HG03066 (cell line): ENCODE results near the gene LRRTM3.
A peak's percentile ranks its signal among the peaks of the same experiment; 100 is the strongest.

Source experiments
- ATAC-seq: cut with Tn5 transposase; IDR thresholded peaks from one replicate; pipeline ENCODE4 v1.9.1; 2021; ENCODE audit warnings: low read depth; ENCODE audit not compliant: unreplicated experiment

The LRRTM3 gene

DNA sequence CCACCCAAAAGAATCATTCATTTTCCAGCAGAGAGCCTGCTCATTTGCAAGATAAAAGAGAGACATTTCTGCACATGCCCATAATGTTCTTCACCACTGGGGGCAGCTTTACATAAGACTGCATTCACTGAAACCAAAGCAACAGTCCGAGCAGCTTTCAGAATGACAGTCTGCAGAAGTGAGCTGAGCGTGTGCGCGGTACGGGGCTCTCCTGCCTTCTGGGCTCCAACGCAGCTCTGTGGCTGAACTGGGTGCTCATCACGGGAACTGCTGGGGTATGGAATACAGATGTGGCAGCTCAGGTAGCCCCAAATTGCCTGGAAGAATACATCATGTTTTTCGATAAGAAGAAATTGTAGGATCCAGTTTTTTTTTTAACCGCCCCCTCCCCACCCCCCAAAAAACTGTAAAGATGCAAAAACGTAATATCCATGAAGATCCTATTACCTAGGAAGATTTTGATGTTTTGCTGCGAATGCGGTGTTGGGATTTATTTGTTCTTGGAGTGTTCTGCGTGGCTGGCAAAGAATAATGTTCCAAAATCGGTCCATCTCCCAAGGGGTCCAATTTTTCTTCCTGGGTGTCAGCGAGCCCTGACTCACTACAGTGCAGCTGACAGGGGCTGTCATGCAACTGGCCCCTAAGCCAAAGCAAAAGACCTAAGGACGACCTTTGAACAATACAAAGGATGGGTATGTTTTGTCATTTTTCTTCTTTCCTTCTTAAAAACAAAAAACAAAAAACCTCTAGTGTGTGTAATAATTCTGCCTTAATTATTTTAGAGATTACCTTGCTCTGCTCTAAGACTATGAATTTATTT lies at the start of gene LRRTM3:
Gene LRRTM3 (plus strand): TSS at position 141 of the 820 bp plus-strand sequence.
- peak; percentile 100 for ATAC-seq

GRCh38 chr10:66877361-66877760 lies 48.5 kb upstream of the LRRTM3 start:
- no peak for ATAC-seq

- ATAC-seq, result no peak
These were observed 45.5 kb upstream of the LRRTM3 start for GRCh38 chr10:66880292-66880691.

- no peak for ATAC-seq
These were observed 45.0 kb upstream of the LRRTM3 start for GRCh38 chr10:66880826-66881225.

- ATAC-seq, result no peak
These were observed 44.0 kb upstream of the LRRTM3 start for GRCh38 chr10:66881814-66882213.

DNA sequence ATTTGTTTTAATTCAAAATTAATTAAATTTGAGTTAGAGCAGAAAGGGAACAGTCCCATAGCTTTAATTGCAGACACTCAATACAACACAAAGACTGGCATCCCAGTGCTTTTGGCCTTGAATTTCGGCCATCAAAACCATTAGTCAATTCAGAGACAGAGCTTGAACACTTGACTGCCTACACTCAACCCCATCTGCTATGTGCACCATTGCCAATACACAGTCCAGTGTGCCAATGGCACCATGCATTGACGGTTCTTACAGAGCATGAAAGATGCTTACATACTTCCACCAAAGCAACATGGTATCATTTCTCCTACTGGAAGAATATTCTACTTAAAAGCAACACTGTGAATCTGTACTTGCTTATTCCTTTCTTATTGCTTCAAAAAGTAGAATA lies 43.6 kb upstream of the LRRTM3 start:
- ATAC-seq, result no peak

DNA sequence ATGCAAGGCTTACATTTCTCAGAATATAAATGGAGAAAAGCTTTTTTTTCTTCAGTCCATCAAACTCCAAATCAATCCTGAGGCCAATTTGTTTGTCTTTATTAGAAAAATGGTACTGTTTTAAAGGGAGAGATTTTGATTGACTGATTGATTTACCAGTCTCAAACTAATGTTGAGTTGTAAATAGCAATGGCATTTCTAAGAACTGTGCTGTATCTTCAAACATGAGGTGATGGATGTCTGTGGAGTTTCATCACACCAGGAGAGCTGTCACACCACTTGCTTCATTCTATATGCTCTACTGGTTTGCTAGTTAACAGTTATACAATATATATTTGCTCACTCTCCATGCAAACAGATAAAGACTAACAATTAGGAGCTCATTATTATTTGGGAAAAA lies 39.0 kb upstream of the LRRTM3 start:
- ATAC-seq, result no peak

DNA sequence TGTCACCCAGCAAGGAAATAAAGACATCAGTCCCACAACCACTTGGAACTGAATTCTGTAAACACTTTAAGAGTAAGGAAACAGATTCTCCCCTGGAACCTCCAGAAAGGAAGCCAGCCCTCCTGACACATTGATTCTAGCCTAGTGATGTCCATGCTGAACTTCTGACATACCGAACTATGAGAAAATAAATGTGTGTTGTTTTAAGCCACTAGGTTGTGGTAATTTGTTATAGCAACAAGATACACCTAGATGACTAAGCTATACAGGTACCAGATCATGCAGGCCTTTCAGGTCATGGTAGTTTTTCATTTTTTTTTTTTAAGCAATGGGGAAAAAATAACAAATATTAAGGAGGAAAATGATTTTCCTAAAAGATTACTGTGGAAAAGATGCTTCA lies 37.6 kb upstream of the LRRTM3 start:
- no peak for ATAC-seq

DNA sequence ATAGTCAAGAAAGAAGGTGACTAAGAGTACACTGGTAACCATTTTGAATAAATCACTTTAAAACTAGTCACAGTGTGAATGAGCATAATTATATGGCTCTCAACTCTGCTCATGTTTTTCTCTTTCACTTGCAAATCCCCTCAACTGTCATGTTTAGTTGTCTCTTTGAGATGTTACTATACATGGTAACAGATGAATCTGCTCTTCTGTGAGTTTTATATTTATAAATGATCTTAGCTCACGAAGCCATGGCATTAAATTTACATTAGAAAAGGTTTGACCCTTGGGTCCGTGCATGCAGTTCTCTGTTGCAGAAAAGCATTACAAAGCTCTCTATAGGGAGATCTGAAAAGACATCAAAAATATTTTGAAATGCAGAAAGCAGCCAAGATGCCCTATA lies 33.0 kb upstream of the LRRTM3 start:
- no peak for ATAC-seq

GRCh38 chr10:66910671-66911070 lies 15.2 kb upstream of the LRRTM3 start:
- no peak for ATAC-seq

DNA sequence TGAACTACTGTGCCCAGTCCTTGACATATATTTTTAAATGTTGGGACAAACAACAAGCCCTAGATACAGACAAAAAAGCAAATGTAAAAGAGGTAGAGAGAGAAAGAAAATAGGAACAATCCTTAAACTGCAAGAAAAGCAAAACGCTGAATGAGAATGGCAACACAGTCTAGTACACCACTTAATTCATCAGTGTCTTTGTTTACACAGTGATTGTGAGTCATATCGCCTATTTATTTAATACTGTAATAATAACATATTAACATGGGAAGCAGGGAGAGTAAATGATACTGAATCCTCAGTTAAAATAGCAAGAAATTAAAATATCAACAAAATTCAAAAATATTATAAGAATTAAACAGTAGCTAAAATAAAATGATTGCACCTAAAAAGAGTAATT lies 9.8 kb upstream of the LRRTM3 start:
- no peak for ATAC-seq

DNA sequence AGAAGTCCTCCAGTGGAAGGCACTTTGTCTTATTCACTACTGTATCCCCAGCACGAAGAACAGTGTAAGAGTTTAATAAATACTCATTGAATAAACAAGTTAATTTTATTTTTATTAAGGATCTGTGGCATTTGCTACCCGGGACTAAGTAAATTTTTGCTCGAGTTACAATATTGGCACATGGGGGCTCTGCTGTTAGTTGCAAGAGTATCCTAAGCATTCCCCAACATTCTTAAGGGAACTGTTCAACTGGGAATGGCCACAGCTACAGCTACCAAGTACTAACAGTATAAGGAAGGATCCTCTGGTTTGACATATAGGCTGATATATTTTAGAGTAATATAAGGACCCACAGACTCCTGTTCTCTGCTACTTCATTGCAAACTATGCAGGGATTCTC lies 8.7 kb upstream of the LRRTM3 start:
- no peak for ATAC-seq

- no peak for ATAC-seq
These were observed 6.6 kb upstream of the LRRTM3 start for GRCh38 chr10:66919248-66919647.

DNA sequence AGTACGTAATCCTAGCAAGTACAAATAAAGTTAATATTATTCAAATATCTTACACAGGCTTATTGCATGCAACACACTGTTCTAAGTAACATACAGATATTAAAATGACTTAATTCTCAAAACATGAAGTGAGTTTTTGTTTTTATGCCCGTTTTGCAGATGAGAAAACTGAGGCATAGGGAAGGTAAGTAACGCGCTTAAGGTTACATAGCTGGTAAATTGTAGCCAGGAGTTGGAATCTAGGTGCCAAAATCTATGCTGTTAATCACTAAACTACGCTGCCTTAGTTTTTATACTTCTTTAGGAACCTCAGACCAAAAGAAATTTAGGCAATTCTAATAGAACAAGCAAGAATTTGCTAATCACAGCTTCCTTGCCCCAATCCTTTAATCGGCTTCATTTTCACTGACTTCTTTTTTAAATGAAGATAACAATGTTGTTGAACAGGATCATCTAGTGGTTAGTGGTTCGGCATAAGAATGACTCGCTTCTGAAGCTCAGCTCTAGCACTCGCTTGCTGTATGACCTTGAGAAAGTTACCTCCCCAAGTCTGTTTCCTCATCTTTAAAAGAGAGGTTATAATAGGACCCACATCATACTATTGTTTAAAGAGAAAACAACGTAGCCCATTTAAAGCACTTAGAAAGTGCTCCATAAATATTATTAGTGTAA lies 1.0 kb upstream of the LRRTM3 start:
- ATAC-seq, result no peak

- ATAC-seq, result no peak
These were observed 463 bp upstream of the LRRTM3 start for GRCh38 chr10:66925373-66925772.

- no peak for ATAC-seq
These were observed 1.0 kb downstream of the LRRTM3 start for GRCh38 chr10:66926841-66927240.

GRCh38 chr10:66927251-66927935 lies 1.6 kb downstream of the LRRTM3 start:
- no peak for ATAC-seq

DNA sequence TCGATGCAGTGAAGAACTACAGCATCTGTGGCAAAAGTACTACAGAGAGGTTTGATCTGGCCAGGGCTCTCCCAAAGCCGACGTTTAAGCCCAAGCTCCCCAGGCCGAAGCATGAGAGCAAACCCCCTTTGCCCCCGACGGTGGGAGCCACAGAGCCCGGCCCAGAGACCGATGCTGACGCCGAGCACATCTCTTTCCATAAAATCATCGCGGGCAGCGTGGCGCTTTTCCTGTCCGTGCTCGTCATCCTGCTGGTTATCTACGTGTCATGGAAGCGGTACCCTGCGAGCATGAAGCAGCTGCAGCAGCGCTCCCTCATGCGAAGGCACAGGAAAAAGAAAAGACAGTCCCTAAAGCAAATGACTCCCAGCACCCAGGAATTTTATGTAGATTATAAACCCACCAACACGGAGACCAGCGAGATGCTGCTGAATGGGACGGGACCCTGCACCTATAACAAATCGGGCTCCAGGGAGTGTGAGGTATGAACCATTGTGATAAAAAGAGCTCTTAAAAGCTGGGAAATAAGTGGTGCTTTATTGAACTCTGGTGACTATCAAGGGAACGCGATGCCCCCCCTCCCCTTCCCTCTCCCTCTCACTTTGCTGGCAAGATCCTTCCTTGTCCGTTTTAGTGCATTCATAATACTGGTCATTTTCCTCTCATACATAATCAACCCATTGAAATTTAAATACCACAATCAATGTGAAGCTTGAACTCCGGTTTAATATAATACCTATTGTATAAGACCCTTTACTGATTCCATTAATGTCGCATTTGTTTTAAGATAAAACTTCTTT lies 2.3 kb downstream of the LRRTM3 start:
- no peak for ATAC-seq

DNA sequence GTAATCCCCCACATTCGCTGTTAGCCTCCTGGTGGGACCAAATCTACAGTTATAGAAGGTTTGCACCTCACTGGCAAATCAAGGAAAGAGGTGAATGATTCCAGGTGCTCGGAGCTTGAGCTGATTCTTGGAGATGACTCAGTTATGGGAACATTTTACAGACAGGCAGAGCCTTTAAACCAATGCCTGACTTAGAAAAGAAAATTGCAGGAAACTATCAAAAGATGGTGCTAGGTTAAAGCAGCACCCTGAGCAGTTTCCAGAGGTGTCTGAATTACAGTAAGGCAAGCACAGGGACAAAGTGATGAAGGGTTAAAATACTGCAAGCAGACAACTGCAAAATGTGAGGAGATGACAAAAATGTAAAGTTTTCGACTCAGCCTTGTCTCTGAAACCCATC lies 2.9 kb downstream of the LRRTM3 start:
- no peak for ATAC-seq

GRCh38 chr10:66929375-66929774 lies 3.5 kb downstream of the LRRTM3 start:
- ATAC-seq, result no peak
